Measurements from ENCODE around the gene FKBP9. TPM values are rescaled to one million over a fixed set of nuclear protein-coding genes. Genes with fewer than 3 reads are reported as not detected.
A peak's percentile ranks its signal among the peaks of the same experiment; 100 is the strongest.

Gene FKBP9
- total RNA-seq, 3 donors from 2014 or later = 74.9 to 236 (median 100) TPM

DNA sequence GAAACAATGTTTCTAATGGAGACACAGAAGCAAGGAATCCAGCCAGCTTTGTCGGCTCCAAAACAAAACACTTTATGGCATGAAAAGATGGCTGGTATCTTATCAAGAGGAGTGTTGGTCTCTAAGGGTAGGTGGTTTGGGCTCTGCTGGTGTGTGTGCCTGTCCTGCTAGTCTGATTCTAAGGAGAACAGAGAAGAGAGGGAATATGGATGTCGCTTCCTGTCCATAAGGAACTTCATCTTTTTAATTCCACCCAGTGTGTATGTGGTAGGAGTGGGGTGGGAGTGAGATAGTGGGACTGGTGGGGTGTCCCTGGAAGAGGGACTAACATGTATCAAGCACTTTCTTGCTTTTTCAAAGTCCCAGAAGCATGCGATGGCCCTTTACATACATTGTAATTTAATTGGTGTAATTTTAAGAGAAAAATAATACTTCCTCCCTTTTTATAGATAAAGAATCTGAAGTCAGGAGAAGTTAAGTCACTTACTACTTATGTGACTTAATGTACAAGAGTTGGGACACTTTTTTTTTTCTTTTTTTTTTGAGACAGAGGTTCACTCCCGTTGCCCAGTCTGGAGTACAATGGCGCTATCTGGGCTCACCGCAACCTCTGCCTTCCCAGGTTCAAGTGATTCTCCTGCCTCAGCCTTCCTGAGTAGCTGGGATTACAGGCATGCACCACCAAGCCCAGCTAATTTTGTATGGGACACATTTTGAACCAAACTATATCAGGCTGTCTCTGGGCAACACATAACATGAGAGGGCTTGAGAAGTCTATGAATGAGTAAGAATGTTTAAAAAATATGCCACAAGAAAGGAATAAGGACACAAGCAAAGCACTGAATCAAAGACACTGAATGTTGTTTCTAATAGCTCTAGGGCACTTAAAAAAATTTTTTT is 86.5 kb downstream of the FKBP9 start:
- DNase-seq (ENCODE audit: low spot score in 2 of 2) = no peak
- H3K36me3 ChIP-seq = no peaks in the 10 kb centered on the region
- no peaks in the 10 kb centered on the region for H3K27me3 ChIP-seq
- peak overlapping the region; percentile 80 to 86 for H3K27ac ChIP-seq
- intact Hi-C loops (cut with DNase I; ENCODE audit: low total_unique reads) = loop anchor here (1.0 kb wide), 1 partner anchor 19 kb away; no protein-coding TSS in a partner anchor
- H3K4me3 ChIP-seq = no peak overlapping the region
- no peaks in the 10 kb centered on the region for H3K9me3 ChIP-seq
- peaks cover 0 to 4% of the 10 kb centered on the region in 2 donors for H3K4me1 ChIP-seq
- TF ChIP-seq CTCF (IDR thresholded peaks at IDR 0.05) (no peak), POLR2A (IDR thresholded peaks at IDR 0.05) (no peak), POLR2AphosphoS5 (IDR thresholded peaks at IDR 0.05) (no peak)

DNA sequence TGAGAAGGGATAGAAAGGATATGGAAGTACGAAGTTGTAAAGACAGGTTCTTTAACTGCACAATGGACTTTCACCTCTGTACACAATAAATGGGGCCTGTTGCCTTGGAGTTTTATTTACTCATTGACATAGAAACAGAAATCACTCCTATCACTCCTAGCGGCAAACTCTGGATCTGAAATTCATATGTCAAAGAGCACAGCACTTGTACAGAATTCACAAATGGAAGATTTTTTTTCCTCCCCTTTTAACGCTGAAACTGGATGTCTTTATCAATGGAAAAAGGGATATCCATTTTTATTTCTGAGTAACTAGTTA is 87.1 kb downstream of the FKBP9 start:
- Histone ChIP-seq H3K4me1 (peaks cover 0 to 4% of the 10 kb centered on the region in 2 donors), H3K36me3 (no peaks in the 10 kb centered on the region), H3K9me3 (no peaks in the 10 kb centered on the region), H3K27ac (peak overlapping the region; percentile 80 to 86), H3K27me3 (no peaks in the 10 kb centered on the region), H3K4me3 (no peak overlapping the region)
- intact Hi-C loops (cut with DNase I; ENCODE audit: low total_unique reads) = loop anchor here (1.0 kb wide), 1 partner anchor 20 kb away; no protein-coding TSS in a partner anchor
- no peak for DNase-seq (ENCODE audit: low spot score in 2 of 2)
- TF ChIP-seq CTCF (IDR thresholded peaks at IDR 0.05) (peak in 2 of 3 donors; percentile 35 to 45), POLR2AphosphoS5 (IDR thresholded peaks at IDR 0.05) (no peak)

- peak overlapping the region; percentile 5 to 80 for H3K27ac ChIP-seq
- no peak for DNase-seq (ENCODE audit: low spot score in 2 of 2)
- H3K4me1 ChIP-seq = peaks cover 0 to 3% of the 10 kb centered on the region in 2 donors
- H3K27me3 ChIP-seq = no peaks in the 10 kb centered on the region
- H3K9me3 ChIP-seq = no peaks in the 10 kb centered on the region
- H3K36me3 ChIP-seq = no peaks in the 10 kb centered on the region
- TF ChIP-seq CTCF (IDR thresholded peaks at IDR 0.05) (no peak), POLR2AphosphoS5 (IDR thresholded peaks at IDR 0.05) (no peak), POLR2A (IDR thresholded peaks at IDR 0.05) (no peak)
- intact Hi-C loops (cut with DNase I; ENCODE audit: low total_unique reads) = loop anchor here (1.0 kb wide), 1 partner anchor 21 kb away; no protein-coding TSS in a partner anchor
- H3K4me3 ChIP-seq = no peak overlapping the region
These were observed 87.7 kb downstream of the FKBP9 start for GRCh38 chr7:33044986-33045385.

GRCh38 chr7:33048257-33048656 is 91.0 kb downstream of the FKBP9 start:
- Histone ChIP-seq H3K9me3 (no peaks in the 10 kb centered on the region), H3K4me1 (peaks cover 0 to 3% of the 10 kb centered on the region in 2 donors), H3K27me3 (no peaks in the 10 kb centered on the region), H3K4me3 (no peak overlapping the region), H3K27ac (no peak overlapping the region), H3K36me3 (no peaks in the 10 kb centered on the region)
- DNase-seq (ENCODE audit: low spot score in 2 of 2) = no peak
- intact Hi-C loops (cut with DNase I; ENCODE audit: low total_unique reads) = no loop called here
- TF ChIP-seq POLR2AphosphoS5 (IDR thresholded peaks at IDR 0.05) (no peak), POLR2A (IDR thresholded peaks at IDR 0.05) (no peak), CTCF (IDR thresholded peaks at IDR 0.05) (no peak)

DNA sequence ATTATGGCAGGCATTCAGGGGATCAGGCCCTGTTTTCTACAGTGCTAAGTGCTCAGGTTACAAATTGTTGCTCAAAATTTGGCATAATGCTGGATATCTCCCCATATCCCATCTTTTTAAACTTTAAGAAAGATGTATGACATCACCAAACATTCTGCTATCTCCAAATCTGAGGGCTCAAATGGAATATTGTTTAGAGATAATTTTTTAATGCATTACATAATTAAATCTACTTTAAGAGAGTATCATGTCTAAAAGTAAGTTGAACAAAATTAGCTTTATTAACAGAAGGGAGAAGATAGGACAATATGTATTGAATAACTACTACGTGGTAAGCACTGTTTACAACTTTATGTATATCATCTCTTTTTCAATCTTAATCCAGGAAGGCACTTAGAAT is 91.5 kb downstream of the FKBP9 start:
- no peak for DNase-seq (ENCODE audit: low spot score in 2 of 2)
- no peak for TF ChIP-seq CTCF (IDR thresholded peaks at IDR 0.05)
- TF ChIP-seq POLR2AphosphoS5 (IDR thresholded peaks at IDR 0.05) = no peak
- TF ChIP-seq POLR2A (IDR thresholded peaks at IDR 0.05) = no peak
- H3K4me3 ChIP-seq = no peak overlapping the region
- intact Hi-C loops (cut with DNase I; ENCODE audit: low total_unique reads) = no loop called here
- no peaks in the 10 kb centered on the region for H3K27me3 ChIP-seq
- no peaks in the 10 kb centered on the region for H3K36me3 ChIP-seq
- peaks cover 0 to 3% of the 10 kb centered on the region in 2 donors for H3K4me1 ChIP-seq
- no peaks in the 10 kb centered on the region for H3K9me3 ChIP-seq
- H3K27ac ChIP-seq = no peak overlapping the region

All from breast epithelium (tissue), 4 donors.